CD14-positive monocyte (primary cell): ENCODE results near the gene SNX5. TPM values are rescaled to one million over a fixed set of nuclear protein-coding genes. Genes with fewer than 3 reads are reported as not detected.

ENCODE experiments used
- DNase-seq, 3 donors: peaks; one replicate each; pipeline ENCODE4 v3.0.0-alpha.2; 2011 to 2022
- H2AFZ ChIP-seq: 2 replicates; pipeline ENCODE4 v1.6.0; 2012; ENCODE audit warnings: mild to moderate bottlenecking, low read depth, low read length, inconsistent platforms; ENCODE audit not compliant: insufficient read depth, poor library complexity, severe bottlenecking
- H3K27ac ChIP-seq, 2 donors: 1 replicate in 1 of 2; 2 replicates in 1 of 2; pipeline ENCODE4 v1.5.1; 2012 to 2013; ENCODE audit warnings: low read length in 2 of 2, control low read depth in 1 of 2, inconsistent platforms in 1 of 2, low read depth in 1 of 2, mild to moderate bottlenecking in 1 of 2
- H3K27me3 ChIP-seq, 2 donors: one replicate each; pipeline versions ENCODE4 v1.6.0 to v1.6.1; 2011 to 2013; ENCODE audit warnings: low read length in 2 of 2; ENCODE audit not compliant: control insufficient read depth in 2 of 2, insufficient read depth in 2 of 2
- H3K36me3 ChIP-seq, 2 donors: replicated peaks in 1 of 2; 1 replicate in 1 of 2; 2 replicates in 1 of 2; pipeline versions ENCODE4 v1.5.1 to v1.6.1; 2012 to 2013; ENCODE audit warnings: low read length in 2 of 2, control low read depth in 1 of 2, inconsistent platforms in 1 of 2, mild to moderate bottlenecking in 1 of 2; ENCODE audit not compliant: insufficient read depth in 2 of 2, control insufficient read depth in 1 of 2
- H3K4me1 ChIP-seq, 2 donors: 1 replicate in 1 of 2; 2 replicates in 1 of 2; pipeline versions ENCODE4 v1.5.1 to v1.6.1; 2012 to 2013; ENCODE audit warnings: low read length in 2 of 2, control low read depth in 1 of 2, inconsistent platforms in 1 of 2, mild to moderate bottlenecking in 1 of 2, moderate library complexity in 1 of 2; ENCODE audit not compliant: insufficient read depth in 2 of 2, control insufficient read depth in 1 of 2
- H3K4me2 ChIP-seq: replicated peaks from 2 replicates; pipeline ENCODE3; 2012; ENCODE audit warnings: low read length, moderate library complexity, mild to moderate bottlenecking; ENCODE audit not compliant: poor library complexity, severe bottlenecking; ENCODE audit errors: extremely low read depth
- H3K4me3 ChIP-seq, 3 experiments: fragments of 200-600 bp in 1 of 3; sonication (generic) in 1 of 3; replicated peaks in 1 of 3; 1 replicate in 2 of 3; 2 replicates in 1 of 3; pipeline ENCODE4 v1.5.1; 2011 to 2013; ENCODE audit warnings: low read length in 3 of 3, mild to moderate bottlenecking in 3 of 3, control low read depth in 2 of 3, low read depth in 2 of 3, inconsistent platforms in 1 of 3, moderate library complexity in 1 of 3
- H3K79me2 ChIP-seq: 2 replicates; pipeline ENCODE4 v1.6.0; 2012; ENCODE audit warnings: mild to moderate bottlenecking, control low read depth, inconsistent platforms, low read length, moderate library complexity; ENCODE audit not compliant: insufficient read depth
- H3K9ac ChIP-seq: 2 replicates; pipeline ENCODE4 v1.6.0; 2017; ENCODE audit warnings: low read length, mild to moderate bottlenecking; ENCODE audit not compliant: insufficient read depth, poor library complexity, severe bottlenecking
- H3K9me3 ChIP-seq, 2 donors: replicated peaks in 1 of 2; 1 replicate in 1 of 2; 2 replicates in 1 of 2; pipeline versions ENCODE4 v1.5.1 to v1.6.1; 2012 to 2013; ENCODE audit warnings: low read length in 2 of 2, control low read depth in 1 of 2; ENCODE audit not compliant: control insufficient read depth in 1 of 2, insufficient read depth in 1 of 2
- H4K20me1 ChIP-seq: 2 replicates; pipeline ENCODE4 v1.6.0; 2012; ENCODE audit warnings: mild to moderate bottlenecking, low read length, control low read depth, moderate library complexity; ENCODE audit not compliant: insufficient read depth
- H3K27ac Mint-ChIP-seq, 7 donors: one replicate each; pipeline ENCODE4 v1.8.0; 2020; ENCODE audit warnings: mild to moderate bottlenecking in 7 of 7, mixed read lengths in 7 of 7, moderate library complexity in 6 of 7, inconsistent platforms in 2 of 7
- H3K27me3 Mint-ChIP-seq, 3 donors: one replicate each; pipeline ENCODE4 v1.8.0; 2021 to 2022; ENCODE audit warnings: low read depth in 3 of 3, mild to moderate bottlenecking in 3 of 3, mixed read lengths in 3 of 3, moderate library complexity in 3 of 3, inconsistent platforms in 1 of 3
- H3K36me3 Mint-ChIP-seq, 2 donors: one replicate each; pipeline ENCODE4 v1.8.0; 2020; ENCODE audit warnings: mixed read lengths in 2 of 2, inconsistent platforms in 1 of 2, mild to moderate bottlenecking in 1 of 2
- H3K4me1 Mint-ChIP-seq: one replicate; pipeline ENCODE4 v1.8.0; 2020; ENCODE audit warnings: mild to moderate bottlenecking, mixed read lengths
- H3K4me3 Mint-ChIP-seq, 2 donors: one replicate each; pipeline ENCODE4 v1.8.0; 2020; ENCODE audit warnings: mild to moderate bottlenecking in 2 of 2, mixed read lengths in 2 of 2, moderate library complexity in 1 of 2
- H3K9me3 Mint-ChIP-seq, 7 donors: one replicate each; pipeline ENCODE4 v1.8.0; 2020 to 2022; ENCODE audit warnings: mixed read lengths in 7 of 7, mild to moderate bottlenecking in 6 of 7, moderate library complexity in 6 of 7, inconsistent platforms in 2 of 7
- CTCF ChIP-seq: fragments of 200-600 bp; IDR thresholded peaks from one replicate; pipeline ENCODE4 v1.8.0; 2022; ENCODE audit warnings: antibody characterized with exemption, mild to moderate bottlenecking
- WGBS: methylation state at CpG from one replicate; pipeline ENCODE4 v1.1.5; 2013; ENCODE audit warnings: missing lambda C conversion rate; ENCODE audit not compliant: insufficient coverage; 5-methylcytosine and 5-hydroxymethylcytosine counted together
- intact Hi-C, 2 donors: fragments of 100-400 bp; cut with micrococcal nuclease; formaldehyde crosslinking; loops; one replicate each; pipeline versions ENCODE4 v1.15.0 to v1.15.1; 2023
- polyA plus RNA-seq, 3 donors: library from polyadenylated mRNA; depleted of rRNA in 1 of 3; unstranded in 2 of 3; stranded (reverse) in 1 of 3; fragments of 300-500 nt in 2 of 3; fragments of >200 nt in 1 of 3; fragmentation: Illumina TruSeq in 2 of 3; gene quantifications; 1 replicate in 2 of 3; 2 replicates in 1 of 3; pipeline ENCODE4 v1.2.3, GENCODE V29; 2012 to 2021

The SNX5 gene
- polyA plus RNA-seq, 3 donors, result 55.6 to 83.8 (median 66.1) TPM

- no peak overlapping the region for H3K27ac ChIP-seq
- TF ChIP-seq CTCF, result no peak
These were observed 36.2 kb downstream of the SNX5 start for GRCh38 chr20:17932396-17932795.

GRCh38 chr20:17931513-17931912, 37.1 kb downstream of the SNX5 start:
- 100% methylated on average over 1 of the region's 1 CpG for WGBS
- H3K4me1 Mint-ChIP-seq, result no peaks in the 10 kb centered on the region
- H3K27ac Mint-ChIP-seq, result no peak overlapping the region
- Histone ChIP-seq H3K4me1 (no peaks in the 10 kb centered on the region), H3K9ac (no peak overlapping the region), H4K20me1 (no peaks in the 10 kb centered on the region), H3K36me3 (no peaks in the 10 kb centered on the region), H3K27me3 (no peaks in the 10 kb centered on the region), H3K4me3 (no peak overlapping the region), H2AFZ (no peak overlapping the region), H3K27ac (no peak overlapping the region), H3K79me2 (no peaks in the 10 kb centered on the region), H3K9me3 (peaks cover 0 to 5% of the 10 kb centered on the region in 2 donors), H3K4me2 (no peak overlapping the region)
- H3K27me3 Mint-ChIP-seq, result peaks cover 0 to 2% (median 0%) of the 10 kb centered on the region in 3 donors
- intact Hi-C loops, result loop anchor here in 1 of 2 donors (10.0 kb wide), 1 partner anchor 427 kb away; no protein-coding TSS in a partner anchor
- no peaks in the 10 kb centered on the region for H3K36me3 Mint-ChIP-seq
- H3K9me3 Mint-ChIP-seq, result peaks cover 0 to 4% (median 0%) of the 10 kb centered on the region in 7 donors
- no peak for DNase-seq
- H3K4me3 Mint-ChIP-seq, result no peak overlapping the region
- no peak for TF ChIP-seq CTCF

More at GRCh38 chr20:17932396-17932795, 36.2 kb downstream of the SNX5 start:
- WGBS, result 91% methylated on average over 3 of the region's 5 CpGs
- H3K4me2 ChIP-seq, result no peak overlapping the region
- intact Hi-C loops, result loop anchor here in 1 of 2 donors (10.0 kb wide), 1 partner anchor 428 kb away; no protein-coding TSS in a partner anchor
- no peaks in the 10 kb centered on the region for H3K36me3 ChIP-seq
- no peaks in the 10 kb centered on the region for H3K4me1 ChIP-seq
- no peaks in the 10 kb centered on the region for H4K20me1 ChIP-seq
- H3K27me3 ChIP-seq, result no peaks in the 10 kb centered on the region
- Mint-ChIP-seq H3K27ac (no peak overlapping the region), H3K36me3 (no peaks in the 10 kb centered on the region), H3K9me3 (peaks cover 0 to 4% (median 0%) of the 10 kb centered on the region in 7 donors), H3K27me3 (peaks cover 0 to 2% (median 0%) of the 10 kb centered on the region in 3 donors), H3K4me1 (no peaks in the 10 kb centered on the region), H3K4me3 (no peak overlapping the region)
- peaks cover 0 to 5% of the 10 kb centered on the region in 2 donors for H3K9me3 ChIP-seq
- H3K79me2 ChIP-seq, result no peaks in the 10 kb centered on the region
- H3K9ac ChIP-seq, result no peak overlapping the region
- no peak overlapping the region for H3K4me3 ChIP-seq
- H2AFZ ChIP-seq, result no peak overlapping the region
- DNase-seq, result no peak
